OCI-LY7 (cell line): ENCODE results near the gene TBKBP1. TPM values are rescaled to one million over a fixed set of nuclear protein-coding genes. Genes with fewer than 3 reads are reported as not detected.

Experiments
- BruUV-seq: library from RNA; stranded (reverse); fragments of 400-500 nt; replicated peaks from 2 replicates; lab custom pipeline; 2021; lab: Mats Ljungman, UMichigan
- CTCF ChIA-PET: fragments of 300-600 bp; sonication (Branson Sonifier 250); formaldehyde crosslinking; loops from one replicate; lab custom pipeline; 2022; ENCODE audit warnings: antibody characterized with exemption; ENCODE audit not compliant: unreplicated experiment; lab: Charles Lee
- POLR2A ChIA-PET: fragments of 300-600 bp; sonication (Branson Sonifier 250); formaldehyde crosslinking; loops from one replicate; lab custom pipeline; 2022; ENCODE audit warnings: antibody characterized with exemption; lab: Charles Lee
- DNase-seq: peaks from one replicate; pipeline ENCODE4 v3.0.0-alpha.2; 2015; ENCODE audit warnings: low spot score
- H2AFZ ChIP-seq: fragments of 200-600 bp; sonication (generic), shearing (Covaris generic); 2 replicates; pipeline ENCODE4 v1.6.1; 2014; ENCODE audit warnings: mild to moderate bottlenecking, antibody characterized with exemption, low read length, moderate library complexity
- H3K27ac ChIP-seq: fragments of 200-600 bp; sonication (generic); 2 replicates; pipeline ENCODE4 v1.5.1; 2014; ENCODE audit warnings: mixed run types, low read depth, mild to moderate bottlenecking, moderate library complexity, low read length, inconsistent platforms; ENCODE audit not compliant: poor library complexity, severe bottlenecking
- H3K36me3 ChIP-seq: fragments of 200-600 bp; sonication (generic); 2 replicates; pipeline ENCODE4 v1.6.1; 2014; ENCODE audit warnings: mild to moderate bottlenecking, antibody characterized with exemption, low read length, moderate library complexity, mixed read lengths; ENCODE audit not compliant: insufficient read depth
- H3K4me1 ChIP-seq: fragments of 200-600 bp; sonication (generic); 2 replicates; pipeline ENCODE4 v1.5.1; 2014; ENCODE audit warnings: mild to moderate bottlenecking, low read length; ENCODE audit not compliant: insufficient read depth, poor library complexity, severe bottlenecking
- H3K4me2 ChIP-seq: fragments of 200-600 bp; sonication (generic); 2 replicates; pipeline ENCODE4 v1.6.1; 2014; ENCODE audit warnings: mild to moderate bottlenecking, low read length
- H3K4me3 ChIP-seq: fragments of 200-600 bp; sonication (generic); 2 replicates; pipeline ENCODE4 v1.5.1; 2014; ENCODE audit warnings: mild to moderate bottlenecking, low read depth, low read length; ENCODE audit not compliant: poor library complexity, severe bottlenecking
- H3K79me2 ChIP-seq: fragments of 200-600 bp; sonication (generic); 2 replicates; pipeline ENCODE4 v1.6.1; 2016; ENCODE audit warnings: low read depth, mild to moderate bottlenecking, low read length, moderate library complexity, mixed read lengths; ENCODE audit not compliant: insufficient read depth
- H3K9me2 ChIP-seq: fragments of 200-600 bp; sonication (generic); 2 replicates; pipeline ENCODE4 v1.6.1; 2016; ENCODE audit warnings: mild to moderate bottlenecking, low read length, mixed read lengths; ENCODE audit not compliant: insufficient read depth
- H3K9me3 ChIP-seq: fragments of 200-600 bp; sonication (generic); 2 replicates; pipeline ENCODE4 v1.6.1; 2014; ENCODE audit warnings: mild to moderate bottlenecking, mixed run types, low read length, mixed read lengths
- H4K20me1 ChIP-seq: fragments of 200-600 bp; sonication (generic); 2 replicates; pipeline ENCODE4 v1.6.1; 2014; ENCODE audit warnings: mild to moderate bottlenecking, antibody characterized with exemption, low read length, moderate library complexity, mixed read lengths; ENCODE audit not compliant: insufficient read depth
- EZH2phosphoT487 ChIP-seq: fragments of 200-600 bp; sonication (generic); IDR thresholded peaks from 2 replicates; pipeline ENCODE4 v1.6.1; 2018; ENCODE audit warnings: low read depth, borderline replicate concordance, mild to moderate bottlenecking, mixed run types, antibody characterized with exemption, low read length, moderate library complexity, mixed read lengths
- intact Hi-C: fragments of 100-400 bp; cut with micrococcal nuclease; formaldehyde crosslinking; loops from one replicate; pipeline ENCODE4 v1.10.0; 2022; ENCODE audit not compliant: unreplicated experiment
- total RNA-seq, 2 experiments: library from RNA; depleted of rRNA in 1 of 2; stranded (reverse); fragments of >200 nt in 1 of 2; shearing (Covaris generic) in 1 of 2; gene quantifications; 2 replicates each; pipeline ENCODE4 v1.2.3, GENCODE V29; 2014 to 2022
- TF ChIP-seq, protein P1 (sequence below): fragments of 200-600 bp; sonication (generic); conservative IDR thresholded peaks from 2 replicates; pipeline ENCODE4 v1.5.1; 2014; ENCODE audit warnings: mild to moderate bottlenecking, antibody characterized with exemption, low read length, moderate library complexity, mixed read lengths

Gene TBKBP1
- total RNA-seq, 2 experiments from 2014 or later, result 8.3 to 16.0 TPM

DNA sequence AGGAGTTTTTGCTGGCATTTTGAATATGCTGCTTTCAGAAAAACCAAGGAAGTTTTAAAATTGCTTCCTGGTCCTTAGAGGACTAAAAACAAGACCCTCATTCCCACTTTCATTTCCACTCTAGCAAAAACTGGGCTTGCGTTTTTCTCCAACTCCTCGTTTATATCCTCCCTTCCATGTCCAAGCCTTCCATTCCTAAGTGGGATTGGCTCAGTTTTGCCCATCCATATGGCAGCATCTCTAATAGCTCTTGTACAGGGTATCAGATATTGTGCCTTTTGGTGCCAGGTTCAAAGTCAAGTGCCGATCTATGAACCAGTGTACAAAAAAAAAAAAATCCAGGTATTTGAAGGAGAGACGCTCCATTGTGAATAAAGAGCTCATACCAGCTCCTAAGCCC lies 9.9 kb upstream of the TBKBP1 start:
- Histone ChIP-seq H3K4me3 (no peak overlapping the region), H3K36me3 (peaks cover 84% of the 10 kb centered on the region), H3K9me2 (no peaks in the 10 kb centered on the region), H3K9me3 (no peaks in the 10 kb centered on the region), H2AFZ (no peak overlapping the region), H3K4me1 (no peaks in the 10 kb centered on the region), H3K79me2 (no peaks in the 10 kb centered on the region), H3K27ac (no peak overlapping the region), H3K4me2 (no peak overlapping the region), H4K20me1 (0 out of 2 replicates have a peak, but pooled peaks cover 8% of the 10 kb centered on the region)
- intact Hi-C loops, result no loop called here
- no peak for TF ChIP-seq EZH2phosphoT487
- TF ChIP-seq, protein P1, sequence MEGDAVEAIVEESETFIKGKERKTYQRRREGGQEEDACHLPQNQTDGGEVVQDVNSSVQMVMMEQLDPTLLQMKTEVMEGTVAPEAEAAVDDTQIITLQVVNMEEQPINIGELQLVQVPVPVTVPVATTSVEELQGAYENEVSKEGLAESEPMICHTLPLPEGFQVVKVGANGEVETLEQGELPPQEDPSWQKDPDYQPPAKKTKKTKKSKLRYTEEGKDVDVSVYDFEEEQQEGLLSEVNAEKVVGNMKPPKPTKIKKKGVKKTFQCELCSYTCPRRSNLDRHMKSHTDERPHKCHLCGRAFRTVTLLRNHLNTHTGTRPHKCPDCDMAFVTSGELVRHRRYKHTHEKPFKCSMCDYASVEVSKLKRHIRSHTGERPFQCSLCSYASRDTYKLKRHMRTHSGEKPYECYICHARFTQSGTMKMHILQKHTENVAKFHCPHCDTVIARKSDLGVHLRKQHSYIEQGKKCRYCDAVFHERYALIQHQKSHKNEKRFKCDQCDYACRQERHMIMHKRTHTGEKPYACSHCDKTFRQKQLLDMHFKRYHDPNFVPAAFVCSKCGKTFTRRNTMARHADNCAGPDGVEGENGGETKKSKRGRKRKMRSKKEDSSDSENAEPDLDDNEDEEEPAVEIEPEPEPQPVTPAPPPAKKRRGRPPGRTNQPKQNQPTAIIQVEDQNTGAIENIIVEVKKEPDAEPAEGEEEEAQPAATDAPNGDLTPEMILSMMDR, result no peak
- CTCF ChIA-PET, result no interaction called here
- BruUV-seq, result no TSS peak
- no peak for DNase-seq
- POLR2A ChIA-PET, result interaction anchor here (0.7 to 1.1 kb wide), 2 partner anchors 9 to 20 kb away, joined by 3 to 4 read pairs; no protein-coding TSS in a partner anchor

DNA sequence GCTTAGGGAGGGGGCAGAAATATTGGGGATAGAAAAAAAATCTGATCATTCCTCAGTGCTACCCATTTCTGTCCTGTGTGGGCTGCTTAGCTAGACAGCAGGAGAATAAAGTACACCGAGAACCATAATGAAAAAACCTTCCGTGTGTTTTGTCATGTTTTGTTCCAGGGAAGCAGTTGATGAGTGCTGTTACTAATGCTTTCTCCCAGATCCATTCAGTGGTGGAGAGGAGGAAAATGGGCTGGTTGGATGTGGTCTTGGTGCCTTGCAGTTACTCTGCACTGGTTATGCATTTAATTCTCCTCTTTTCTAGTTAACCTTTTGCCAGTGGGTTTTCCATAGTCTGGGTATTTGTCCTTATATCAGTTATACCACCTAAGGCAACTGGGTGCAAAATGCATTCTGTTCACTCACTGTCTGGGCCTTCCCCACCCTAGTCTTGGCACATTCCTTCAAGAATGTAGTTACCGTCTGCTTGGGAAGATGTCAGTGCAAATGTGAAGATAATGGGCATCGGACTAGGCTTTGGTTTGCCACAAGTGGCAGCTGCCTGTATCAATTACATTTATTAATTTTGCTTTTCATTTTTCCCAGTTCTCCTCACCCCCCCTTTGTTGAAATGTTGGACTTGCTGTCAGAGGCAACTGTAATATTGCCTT lies 9.3 kb upstream of the TBKBP1 start:
- H3K79me2 ChIP-seq, result no peaks in the 10 kb centered on the region
- CTCF ChIA-PET, result no interaction called here
- H3K4me2 ChIP-seq, result no peak overlapping the region
- H3K9me2 ChIP-seq, result no peaks in the 10 kb centered on the region
- no peaks in the 10 kb centered on the region for H3K4me1 ChIP-seq
- BruUV-seq, result no TSS peak
- DNase-seq, result no peak
- no peak overlapping the region for H3K4me3 ChIP-seq
- H3K9me3 ChIP-seq, result no peaks in the 10 kb centered on the region
- H3K36me3 ChIP-seq, result peaks cover 78% of the 10 kb centered on the region
- no peak overlapping the region for H3K27ac ChIP-seq
- no peak overlapping the region for H2AFZ ChIP-seq
- H4K20me1 ChIP-seq, result 0 out of 2 replicates have a peak, but pooled peaks cover 8% of the 10 kb centered on the region
- POLR2A ChIA-PET, result interaction anchor here (0.7 to 1.1 kb wide), 2 partner anchors 8 to 20 kb away, joined by 3 to 4 read pairs; no protein-coding TSS in a partner anchor
- intact Hi-C loops, result no loop called here
- TF ChIP-seq, protein P1, result no peak
- no peak for TF ChIP-seq EZH2phosphoT487
